Stimulated activated CD4-positive, alpha-beta T cell treated with anti-CD3 and anti-CD28 coated beads, TNF-alpha, amount 100 ng/mL, for 24 hours (primary cell): Measurements from ENCODE around the gene FBXW7.

Experiments used
- DNase-seq, 3 experiments: peaks; one replicate each; pipeline ENCODE4 v3.0.0-alpha.2; 2020; ENCODE audit warnings: low read depth in 3 of 3

Gene FBXW7

DNA sequence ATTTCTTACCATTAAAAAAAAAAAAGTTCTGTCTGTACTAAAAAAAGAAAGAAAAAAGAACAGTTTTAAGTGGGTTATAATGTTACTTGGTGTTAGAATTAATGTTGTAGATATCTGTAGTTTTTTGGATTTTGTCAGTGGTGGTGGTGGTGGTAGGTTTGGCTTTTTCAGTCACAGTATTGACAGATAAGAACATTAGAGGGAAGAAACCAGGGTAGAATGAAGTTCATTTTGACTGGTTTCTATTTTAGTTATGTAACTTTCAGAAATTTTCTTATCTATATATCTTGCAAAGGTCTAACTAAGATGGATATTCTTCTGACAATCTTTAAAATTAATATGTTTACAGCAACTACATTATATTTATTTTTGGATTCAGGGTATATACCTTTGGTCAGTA lies 105.4 kb downstream of the FBXW7 start:
- DNase-seq: no peak

DNA sequence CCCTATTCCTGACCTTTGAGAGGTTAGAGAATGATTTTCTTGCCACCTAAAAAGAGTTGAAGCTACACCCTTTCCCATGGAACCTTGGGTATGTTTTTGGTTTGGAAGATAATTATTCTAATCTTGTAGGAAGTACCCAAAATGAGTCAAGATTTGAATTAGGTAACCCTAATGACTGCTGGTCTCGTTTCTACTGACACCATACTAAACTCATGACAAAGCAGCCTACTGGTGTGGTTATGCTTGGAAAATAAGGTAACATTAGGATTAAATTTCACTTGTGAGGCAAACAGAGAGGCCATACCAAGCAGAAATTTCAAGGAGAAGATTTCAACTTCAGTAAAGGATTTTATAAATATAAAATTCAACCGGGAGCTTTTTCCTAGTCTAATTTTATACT lies 107.9 kb downstream of the FBXW7 start:
- DNase-seq: no peak

DNA sequence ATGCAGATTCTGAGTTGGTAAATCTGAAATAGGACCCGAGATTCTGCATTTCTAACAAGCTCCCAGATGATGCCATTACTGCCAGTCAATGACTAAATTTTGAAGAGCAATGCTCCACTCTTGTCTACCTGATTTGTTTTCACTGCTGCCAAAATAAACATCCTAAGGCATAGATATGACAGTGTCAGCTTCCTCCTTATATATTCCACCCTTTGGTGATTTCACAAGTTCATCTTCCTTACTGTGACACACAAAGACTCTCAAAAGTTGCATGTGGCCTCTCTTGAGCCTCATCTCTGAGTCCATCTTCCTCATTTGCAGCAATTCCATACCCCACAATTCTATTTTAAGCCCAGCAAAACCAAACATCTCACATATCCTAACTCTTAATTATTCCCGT lies 110.9 kb downstream of the FBXW7 start:
- DNase-seq: no peak

DNA sequence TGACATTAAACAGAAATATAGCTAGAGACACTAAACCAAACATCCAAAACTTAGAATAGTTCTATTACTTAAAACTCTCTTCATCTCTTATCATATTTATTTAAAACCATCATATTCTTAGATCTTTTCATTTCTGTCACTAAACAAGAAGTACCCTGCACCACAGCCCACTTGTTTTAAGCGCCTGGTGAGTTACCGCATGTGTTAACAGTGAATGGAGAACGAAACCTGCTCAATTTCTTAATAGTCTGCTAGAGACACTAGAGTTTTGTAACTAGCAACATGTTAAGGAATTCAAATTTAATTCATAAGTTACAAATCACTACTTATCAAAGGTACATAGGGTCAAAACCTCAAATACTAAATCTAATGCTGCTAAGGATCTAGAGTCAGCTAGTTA lies 111.5 kb downstream of the FBXW7 start:
- DNase-seq: no peak

DNA sequence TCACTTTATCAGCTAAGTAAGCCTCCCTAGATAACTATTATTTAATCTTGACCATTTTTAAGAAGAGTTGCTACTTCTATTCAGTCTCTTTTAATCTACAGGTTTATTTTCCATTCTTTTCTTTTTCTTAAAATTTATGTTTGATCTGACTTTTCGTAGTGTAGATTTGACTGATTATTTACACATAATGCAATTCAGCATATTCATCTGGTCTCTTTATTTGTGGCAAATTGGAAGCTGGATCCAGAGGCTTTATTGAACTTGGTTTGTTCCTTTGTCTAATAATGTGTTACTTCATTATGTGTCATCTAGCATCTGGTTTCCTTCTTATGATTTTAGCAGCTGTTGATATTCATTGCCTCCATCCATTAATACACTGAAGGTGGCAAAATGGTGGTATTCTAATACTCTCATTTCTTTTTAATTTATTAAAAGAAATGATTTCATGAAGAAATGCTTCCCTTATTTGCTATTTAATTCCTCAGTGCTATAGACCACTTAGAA lies 113.0 kb downstream of the FBXW7 start:
- no peak for DNase-seq

DNA sequence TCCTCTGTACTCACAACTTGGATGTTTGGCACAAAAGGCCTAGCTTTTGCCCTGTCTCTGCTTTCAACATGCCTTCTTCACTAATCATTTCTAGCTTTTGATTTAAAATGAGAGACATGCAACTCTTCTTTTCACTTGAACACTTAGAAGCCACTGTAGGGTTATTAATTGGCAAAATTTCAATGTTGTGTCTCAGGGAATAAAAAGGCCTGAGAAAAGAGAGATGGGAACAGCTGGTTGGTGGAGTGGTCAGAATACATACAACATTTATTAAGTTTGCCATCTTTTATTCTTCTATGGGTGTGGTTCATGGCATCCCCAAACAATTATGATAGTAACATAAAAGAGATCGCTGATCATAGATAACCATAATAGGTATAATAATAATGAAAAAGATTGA lies 114.3 kb downstream of the FBXW7 start:
- no peak for DNase-seq

DNA sequence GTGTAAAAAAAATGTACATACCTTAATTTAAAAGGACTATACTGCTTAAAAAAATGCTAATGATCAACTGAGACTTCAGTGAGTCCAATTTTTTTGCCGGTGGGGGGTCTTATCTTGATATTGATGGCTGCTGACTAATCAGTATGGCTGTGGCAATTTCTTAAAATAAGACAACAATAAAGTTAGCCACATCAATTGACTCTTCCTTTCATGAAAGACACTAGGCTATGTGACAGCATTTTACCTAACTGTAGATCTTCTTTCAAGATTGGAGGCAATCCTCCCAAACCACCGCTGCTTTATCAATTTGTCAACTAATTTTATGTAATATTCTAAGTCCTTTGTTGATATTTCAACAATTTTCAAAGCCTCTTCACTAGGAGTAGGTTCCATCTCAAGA lies 116.1 kb downstream of the FBXW7 start:
- no peak for DNase-seq

DNA sequence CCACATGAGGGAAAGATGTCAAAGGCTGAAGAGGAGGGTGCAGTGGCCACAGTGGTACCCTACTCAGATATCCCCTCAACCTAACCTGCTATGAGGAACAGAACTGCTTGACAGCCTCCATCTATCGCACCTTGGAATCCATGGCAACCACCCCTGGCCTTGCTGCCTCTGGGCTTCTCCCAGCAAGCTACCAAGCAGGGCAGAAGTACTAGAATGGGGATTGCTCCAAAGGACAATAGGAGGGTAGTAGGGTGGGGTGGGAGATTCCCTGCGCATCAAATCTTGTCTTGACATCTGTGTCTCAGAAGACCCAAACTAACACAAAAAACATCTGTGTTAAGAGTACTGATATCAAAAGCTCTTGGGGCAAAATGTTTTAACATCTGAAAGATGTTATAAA lies 118.2 kb downstream of the FBXW7 start:
- no peak for DNase-seq

DNA sequence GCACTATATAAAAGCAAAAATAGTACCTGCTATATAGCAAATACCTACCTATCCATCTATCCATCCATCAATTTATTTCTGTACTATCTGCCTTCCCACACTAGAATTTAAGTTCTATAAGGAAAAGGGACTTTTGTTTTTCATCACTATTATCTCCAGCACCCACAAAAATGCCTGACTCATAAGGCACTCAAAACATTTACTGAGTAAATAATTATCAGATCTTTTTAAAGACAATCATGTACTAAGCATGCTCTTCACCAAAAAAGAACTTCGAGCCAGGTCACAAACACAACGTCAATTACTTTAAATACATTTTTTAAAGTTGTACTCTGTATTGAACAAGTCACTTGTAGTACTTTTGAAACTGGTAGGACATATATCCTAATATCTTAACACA lies 119.9 kb downstream of the FBXW7 start:
- no peak for DNase-seq

DNA sequence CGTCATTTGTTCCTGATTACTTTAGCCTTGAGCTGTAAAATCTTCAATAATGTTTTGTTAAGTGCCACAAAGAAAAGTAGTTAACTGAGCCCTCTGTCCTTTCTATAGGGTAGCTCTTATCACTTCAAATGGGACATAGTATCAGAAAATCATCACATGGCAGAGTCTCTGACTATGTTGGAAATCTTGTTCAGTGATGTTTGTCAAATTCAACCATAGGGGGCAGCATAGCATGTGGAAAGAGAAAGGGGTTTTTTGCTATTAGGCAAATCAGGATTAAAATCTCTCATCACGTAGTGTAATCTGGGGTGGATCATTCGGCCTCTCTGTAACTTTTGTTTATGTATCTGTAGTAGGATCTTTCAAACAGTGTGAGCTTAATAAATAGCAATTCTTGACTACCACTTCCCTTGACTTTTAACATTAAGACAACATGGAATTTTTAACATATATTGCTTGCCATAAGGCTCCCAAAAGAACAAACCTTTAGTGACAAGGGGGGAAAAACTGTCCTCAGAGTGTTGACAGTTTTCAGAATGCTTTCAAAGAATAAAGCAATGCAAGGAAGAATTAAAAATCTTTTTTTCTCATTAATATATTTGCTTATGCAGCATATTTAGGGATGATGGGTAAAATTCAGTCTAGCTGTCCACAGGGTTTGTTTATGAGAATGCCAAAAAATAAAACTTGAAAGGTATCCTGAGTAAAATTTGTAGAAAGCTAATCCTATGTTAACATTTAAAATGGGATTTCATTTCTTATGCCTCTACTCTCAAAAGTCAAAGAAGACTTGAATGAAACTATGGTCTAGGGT lies 127.2 kb downstream of the FBXW7 start:
- no peak for DNase-seq

DNA sequence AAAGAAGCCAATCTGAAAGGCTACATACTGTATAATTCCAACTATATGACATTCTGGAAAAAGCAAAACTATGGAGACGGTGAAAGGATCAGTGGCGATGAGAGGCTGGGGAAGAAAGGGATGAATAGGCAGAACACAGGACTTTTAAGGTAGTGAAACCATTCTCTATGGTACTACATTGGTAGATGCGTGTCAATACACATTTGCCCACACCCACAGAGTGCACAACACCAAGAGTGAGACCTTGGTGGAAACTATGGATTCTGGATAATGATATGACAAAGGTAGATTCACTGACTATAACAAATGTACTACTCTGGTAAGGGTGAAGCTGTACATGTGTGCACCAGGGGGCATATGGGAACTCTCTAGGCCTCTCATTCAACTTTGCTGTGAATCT lies 134.5 kb downstream of the FBXW7 start:
- no peak for DNase-seq

DNA sequence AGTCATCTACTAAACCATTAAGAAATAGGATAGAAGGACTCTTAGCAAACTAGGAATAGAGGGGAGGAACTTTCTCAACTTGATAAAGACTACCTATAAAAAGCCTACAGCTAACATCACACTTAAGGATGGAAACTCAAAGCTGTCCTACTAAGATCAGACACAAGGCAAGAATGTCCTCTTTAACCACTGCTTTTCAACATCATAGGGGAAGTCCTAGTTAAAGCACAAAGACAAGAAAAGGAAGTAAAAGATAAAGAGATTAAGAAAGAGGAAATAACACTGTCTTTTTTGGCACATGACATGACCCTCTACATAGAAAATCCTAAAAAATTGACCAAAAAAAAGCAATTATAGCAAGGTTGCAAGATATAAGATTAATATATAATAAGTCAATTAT lies 136.6 kb downstream of the FBXW7 start:
- no peak for DNase-seq

DNA sequence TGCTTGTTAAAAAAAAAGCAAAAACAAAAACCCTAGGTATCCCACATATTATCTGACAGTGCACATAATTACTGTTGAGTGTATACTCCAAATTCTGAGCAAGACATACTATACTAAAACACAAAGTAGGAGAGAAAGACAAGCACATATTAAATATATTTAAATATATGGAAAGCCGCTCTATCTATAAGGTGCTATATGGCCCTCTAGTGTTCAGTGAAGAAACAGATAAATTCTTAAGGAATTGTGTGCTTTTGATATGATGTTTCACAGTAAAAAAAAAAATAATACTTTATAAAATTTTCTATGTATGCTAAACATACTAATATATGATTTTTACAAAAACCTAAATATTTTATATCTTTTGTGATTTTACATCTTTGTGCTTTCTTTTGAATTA lies 137.8 kb downstream of the FBXW7 start:
- no peak for DNase-seq

DNA sequence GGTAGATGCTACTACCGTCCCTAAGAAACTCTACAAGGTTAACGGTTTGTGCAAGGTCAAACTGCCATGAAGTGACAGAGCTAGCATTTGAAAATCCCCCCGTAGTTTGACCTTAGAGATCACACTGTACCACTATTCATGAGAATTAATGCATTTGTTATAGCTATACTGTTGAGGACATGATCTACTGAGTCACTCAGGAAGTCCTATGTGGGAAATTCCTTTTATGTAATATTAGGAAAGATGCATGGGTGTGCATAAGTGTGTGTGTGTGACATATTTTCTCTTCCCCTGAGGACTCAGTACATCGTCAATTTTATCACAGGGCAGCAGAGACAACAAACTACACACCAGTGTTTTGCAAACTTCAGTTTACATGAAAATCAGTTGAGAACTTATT lies 141.1 kb downstream of the FBXW7 start:
- DNase-seq: no peak

DNA sequence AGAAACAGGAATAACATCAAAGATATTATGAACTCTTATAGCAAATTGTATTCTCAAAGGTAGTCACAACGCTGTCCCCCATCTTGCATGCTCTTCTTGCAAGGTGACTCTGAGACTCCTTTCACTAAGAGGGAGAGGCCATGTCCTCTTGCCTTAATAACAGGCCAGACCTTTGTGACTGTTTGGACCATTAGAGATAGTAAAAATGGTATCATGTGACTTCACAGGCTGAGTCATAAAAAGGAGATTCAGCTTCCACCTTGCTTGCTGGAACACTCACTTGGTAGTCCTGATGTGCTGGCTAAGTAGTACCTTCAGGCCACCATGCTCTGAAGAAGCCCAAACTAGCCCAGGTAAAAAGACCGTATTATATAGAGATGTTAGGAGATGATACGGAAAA lies 143.8 kb downstream of the FBXW7 start:
- DNase-seq: no peak

DNA sequence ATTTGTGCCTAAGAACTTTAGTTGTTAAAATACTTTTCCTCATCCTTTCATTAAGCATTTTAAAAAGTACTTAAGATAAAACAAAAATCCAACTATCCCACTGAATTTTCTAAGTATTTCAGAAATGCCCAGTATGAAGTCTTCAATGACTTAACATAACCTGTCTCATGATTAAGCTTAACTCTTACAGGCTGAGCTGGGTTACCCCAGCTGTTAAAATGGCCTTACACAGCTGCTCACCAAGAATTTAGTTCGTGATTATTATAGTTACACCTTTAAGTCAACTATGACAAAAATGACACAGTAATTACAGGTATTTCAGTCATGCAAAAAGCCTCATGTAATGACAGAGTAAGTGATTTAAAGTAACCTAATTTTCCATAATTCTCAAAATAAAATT lies 145.7 kb downstream of the FBXW7 start:
- DNase-seq: no peak

DNA sequence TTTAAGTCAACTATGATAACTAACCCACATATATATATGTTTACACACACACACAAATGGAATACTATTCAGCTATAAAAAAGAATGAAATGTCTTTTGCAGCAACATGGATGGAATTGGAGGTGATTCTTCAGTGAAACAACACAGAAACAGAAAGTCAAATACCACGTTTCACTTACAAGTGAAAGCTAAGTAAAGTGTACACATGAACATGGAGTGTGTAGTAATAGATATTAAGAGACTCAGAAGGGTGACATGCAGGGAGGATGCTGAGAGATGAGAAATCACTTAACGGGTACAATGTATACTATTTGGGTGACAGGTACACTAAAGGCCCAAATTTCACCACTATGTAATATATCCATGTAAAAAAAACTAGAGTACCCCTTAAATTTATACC lies 146.5 kb downstream of the FBXW7 start:
- DNase-seq: no peak

DNA sequence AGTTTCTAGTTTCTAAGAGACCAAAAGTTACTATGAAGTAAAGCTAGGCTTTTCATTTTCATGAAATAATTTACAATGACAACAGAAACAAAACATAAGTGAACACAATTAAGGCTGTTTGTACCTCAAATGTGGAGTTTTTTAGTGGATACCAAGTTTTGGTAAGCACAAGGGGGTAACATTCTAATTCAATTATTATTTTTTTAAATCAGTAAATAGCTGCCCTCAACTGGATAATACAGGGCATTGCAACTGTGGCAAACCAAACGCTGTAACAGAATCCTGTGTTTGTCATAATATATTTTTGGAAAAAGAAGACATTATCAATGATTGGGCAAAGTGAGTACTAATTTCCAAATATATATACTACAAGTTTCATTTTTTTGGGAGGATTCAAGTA lies 150.3 kb downstream of the FBXW7 start:
- DNase-seq: no peak

DNA sequence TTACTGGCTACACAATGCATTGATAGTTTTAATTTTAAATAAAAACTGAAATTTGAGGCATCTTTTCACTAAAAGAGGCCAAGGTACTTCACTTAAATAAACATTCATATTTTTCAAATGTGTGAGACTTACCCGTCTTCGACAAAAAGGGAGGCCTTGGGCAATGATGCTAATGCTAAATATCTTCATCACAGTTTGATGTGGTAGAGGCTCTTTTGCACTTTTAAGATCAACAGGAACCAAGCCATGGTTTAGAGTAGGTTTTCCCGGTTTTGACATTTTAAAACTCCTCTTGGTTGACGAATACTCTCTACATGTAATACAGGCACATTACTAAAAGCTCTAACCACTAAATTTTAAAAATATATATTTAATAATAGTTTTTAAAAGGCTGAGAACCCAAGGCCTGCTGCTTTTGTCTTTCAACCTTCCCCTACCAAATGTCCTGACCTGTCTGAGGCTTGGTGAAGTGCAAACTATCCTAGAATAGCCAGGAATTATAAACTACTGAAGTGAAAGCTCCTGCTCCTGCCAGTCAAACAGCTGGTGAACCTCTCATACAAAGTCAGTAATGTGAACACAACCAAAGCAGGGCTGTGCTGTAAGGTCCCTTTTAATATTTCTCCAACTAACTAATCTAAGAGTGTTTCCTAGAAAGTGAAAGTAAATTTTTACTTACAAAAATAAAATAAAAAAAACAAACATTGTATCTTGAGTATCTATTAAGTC lies 153.7 kb downstream of the FBXW7 start:
- no peak for DNase-seq

DNA sequence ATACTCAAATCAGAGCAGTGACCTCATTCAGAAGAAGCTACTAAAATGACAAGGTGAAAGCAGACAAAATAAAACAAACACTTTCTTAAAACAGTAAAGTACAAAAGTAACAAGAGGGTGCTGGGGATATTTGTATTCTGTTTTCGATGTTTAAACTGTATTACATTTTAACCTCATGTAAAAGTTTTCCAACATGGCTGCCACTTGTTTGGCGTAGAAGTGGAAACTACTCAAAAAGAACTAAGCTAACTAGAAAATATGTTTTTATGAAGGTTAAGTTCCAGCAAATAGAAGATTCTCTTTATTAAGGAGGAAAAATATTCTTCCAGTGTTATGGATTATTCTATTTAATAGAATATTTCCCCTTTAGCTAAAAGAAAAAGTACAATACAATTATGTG lies 155.0 kb downstream of the FBXW7 start:
- DNase-seq: no peak

DNA sequence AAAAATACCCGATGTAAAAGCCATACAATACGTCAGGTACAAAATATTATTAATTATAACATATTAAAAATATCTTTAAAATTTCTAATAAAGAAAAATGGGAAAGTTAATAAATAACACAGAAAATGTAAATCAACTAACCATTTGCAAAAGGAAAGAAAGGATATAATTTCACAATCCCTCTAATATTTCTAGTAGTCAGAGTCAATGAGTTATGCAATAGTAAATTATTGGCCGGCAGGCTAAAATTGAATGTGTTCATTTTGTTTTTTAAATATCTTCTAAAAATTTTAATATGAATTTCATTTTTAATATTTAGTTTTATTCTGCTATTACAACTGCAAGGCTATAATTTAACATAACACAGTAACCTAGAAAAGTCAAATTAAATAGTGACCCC lies 155.7 kb downstream of the FBXW7 start:
- DNase-seq: no peak

DNA sequence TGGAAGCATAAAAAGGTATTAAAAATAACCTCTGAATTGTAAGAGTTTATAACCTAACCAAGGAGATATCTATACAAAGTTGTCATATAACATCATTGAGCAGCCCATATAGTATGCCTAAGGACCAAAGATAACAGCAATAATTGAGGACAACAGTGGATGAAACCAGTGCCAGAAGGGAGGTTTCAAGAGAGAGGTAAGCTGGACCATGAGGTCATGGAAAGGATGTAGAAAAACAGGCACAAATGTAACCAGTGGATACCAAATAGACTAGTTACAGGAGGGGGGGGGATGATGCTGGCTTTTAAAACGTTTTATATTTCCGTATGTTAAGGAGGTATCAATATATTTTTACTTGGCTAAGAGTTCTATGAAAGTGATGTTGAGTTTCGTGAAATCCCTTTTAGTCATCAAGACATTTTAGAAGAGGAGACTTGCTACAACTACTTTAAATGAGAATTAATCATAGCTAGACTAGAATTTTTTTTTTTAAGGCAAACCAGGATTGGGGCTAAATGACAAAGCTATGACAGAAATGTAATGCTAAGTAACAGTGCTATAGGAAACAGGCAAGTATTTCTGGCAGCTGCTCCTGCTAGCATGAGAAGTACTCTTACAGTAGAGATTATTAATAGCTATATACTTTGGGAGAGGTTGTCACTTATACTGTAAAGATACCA lies 161.1 kb downstream of the FBXW7 start:
- DNase-seq: no peak

DNA sequence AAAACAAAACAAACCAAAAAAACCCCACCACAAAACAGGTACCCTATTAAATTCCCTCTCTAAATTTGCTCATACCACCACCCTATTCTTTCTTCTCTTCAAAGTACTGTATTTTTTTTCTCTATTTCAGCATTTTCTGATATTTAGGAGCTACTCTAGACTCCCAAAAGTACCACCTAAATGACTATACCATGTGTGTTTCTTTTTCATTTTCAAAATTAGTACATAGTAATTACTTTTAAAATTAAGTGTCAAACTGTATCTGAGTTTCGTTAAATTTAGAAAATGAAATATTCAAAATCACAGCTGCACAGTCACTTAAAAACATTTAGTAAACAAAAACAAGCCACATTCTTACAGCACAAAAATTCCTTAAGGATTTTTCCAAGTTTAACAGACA lies 161.7 kb downstream of the FBXW7 start:
- no peak for DNase-seq
